ENCODE results near the gene ELAVL1. TPM values are rescaled to one million over a fixed set of nuclear protein-coding genes. Genes with fewer than 3 reads are reported as not detected.

ELAVL1 gene
- total RNA-seq (10 to 100 TPM; 44.5 to 57.9 (median 48.0) TPM), polyA plus RNA-seq (10 to 100 TPM; 22.3 to 41.6 (median 41.4) TPM)
- long read RNA-seq, donor 1, full-length matches to known transcripts = 90 of 95 reads
- long read RNA-seq, donor 1, partial matches to known transcripts = 0 of 95 reads
- long read RNA-seq, donor 1, other reads (novel, unspliced or antisense) = 5 of 95 reads
- long read RNA-seq, donor 2, full-length matches to known transcripts = 177 of 200 reads
- long read RNA-seq, donor 2, partial matches to known transcripts = 9 of 200 reads
- long read RNA-seq, donor 2, other reads (novel, unspliced or antisense) = 14 of 200 reads

DNA sequence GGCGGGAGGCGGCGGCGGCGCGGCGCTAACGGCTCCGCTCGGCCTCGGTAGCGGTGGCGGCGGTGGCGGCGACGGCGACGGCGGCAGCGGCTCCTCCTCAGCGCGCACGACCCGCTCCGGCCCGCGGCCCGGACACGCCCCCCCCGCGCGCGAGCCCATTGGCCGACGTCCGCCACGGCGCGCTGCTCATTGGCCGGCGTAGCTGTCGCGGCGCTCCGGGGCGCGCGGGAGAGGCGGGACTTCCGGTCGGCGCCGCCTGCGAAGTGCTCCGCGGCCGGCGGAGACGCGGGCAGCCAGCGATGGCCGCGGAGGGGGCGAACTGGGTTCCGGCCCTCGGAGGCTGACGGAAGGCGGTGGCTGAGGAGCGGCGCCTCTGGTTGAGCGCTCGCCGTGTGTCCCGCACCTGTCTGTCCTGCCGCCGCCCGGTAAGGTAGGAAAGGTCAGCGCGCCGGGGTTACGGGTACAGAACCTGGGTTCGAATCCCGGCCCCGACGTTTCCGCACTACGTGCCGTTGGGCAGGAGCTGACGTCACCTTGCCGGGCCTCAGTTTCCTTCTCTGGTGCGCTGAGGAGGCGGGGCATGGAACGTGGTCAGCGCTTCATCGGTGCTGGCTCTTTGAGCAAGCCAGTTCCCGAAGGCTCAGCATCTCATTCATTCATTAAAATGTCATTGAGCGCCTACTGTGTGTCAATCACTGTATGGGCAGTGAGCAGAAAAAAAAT, at the start of gene ELAVL1:
Gene ELAVL1, minus strand, starts transcription at position 108 of the 723 bp plus-strand sequence. CDS start 13,826 bp downstream, outside the sequence.
- Histone ChIP-seq H3K4me1 (peaks cover 43% of the 10 kb centered on the region), H3K4me3 (peak within 1 kb of the TSS; percentile 98), H3K9me3 (no peaks in the 10 kb centered on the region), H3K36me3 (ENCODE audit: insufficient read depth in 1 of 2, low read depth in 1 of 2) (peaks cover 3 to 5% of the 10 kb centered on the region in 2 donors), H3K27ac (peak within 1 kb of the TSS; percentile 90), H3K27me3 (ENCODE audit: insufficient read depth in 3 of 3, low read length in 2 of 3) (no peaks in the 10 kb centered on the region)
- TF ChIP-seq, protein P1, sequence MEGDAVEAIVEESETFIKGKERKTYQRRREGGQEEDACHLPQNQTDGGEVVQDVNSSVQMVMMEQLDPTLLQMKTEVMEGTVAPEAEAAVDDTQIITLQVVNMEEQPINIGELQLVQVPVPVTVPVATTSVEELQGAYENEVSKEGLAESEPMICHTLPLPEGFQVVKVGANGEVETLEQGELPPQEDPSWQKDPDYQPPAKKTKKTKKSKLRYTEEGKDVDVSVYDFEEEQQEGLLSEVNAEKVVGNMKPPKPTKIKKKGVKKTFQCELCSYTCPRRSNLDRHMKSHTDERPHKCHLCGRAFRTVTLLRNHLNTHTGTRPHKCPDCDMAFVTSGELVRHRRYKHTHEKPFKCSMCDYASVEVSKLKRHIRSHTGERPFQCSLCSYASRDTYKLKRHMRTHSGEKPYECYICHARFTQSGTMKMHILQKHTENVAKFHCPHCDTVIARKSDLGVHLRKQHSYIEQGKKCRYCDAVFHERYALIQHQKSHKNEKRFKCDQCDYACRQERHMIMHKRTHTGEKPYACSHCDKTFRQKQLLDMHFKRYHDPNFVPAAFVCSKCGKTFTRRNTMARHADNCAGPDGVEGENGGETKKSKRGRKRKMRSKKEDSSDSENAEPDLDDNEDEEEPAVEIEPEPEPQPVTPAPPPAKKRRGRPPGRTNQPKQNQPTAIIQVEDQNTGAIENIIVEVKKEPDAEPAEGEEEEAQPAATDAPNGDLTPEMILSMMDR (IDR thresholded peaks at IDR 0.05) = no peak
- ATAC-seq (peak; percentile 90 to 98 (median 96)), DNase-seq (peak; percentile 92 to 95)
- WGBS, 3 donors = 0 to 1% (median 0%) methylated on average over 38 to 98 of the region's 98 CpGs
- intact Hi-C loops (cut with DNase I) = loop anchor here in 1 of 2 donors (2.0 to 5.0 kb wide), 2 partner anchors 31 to 827 kb away; partner anchors contain the start of genes MBD3L1 and ZNF558

DNA sequence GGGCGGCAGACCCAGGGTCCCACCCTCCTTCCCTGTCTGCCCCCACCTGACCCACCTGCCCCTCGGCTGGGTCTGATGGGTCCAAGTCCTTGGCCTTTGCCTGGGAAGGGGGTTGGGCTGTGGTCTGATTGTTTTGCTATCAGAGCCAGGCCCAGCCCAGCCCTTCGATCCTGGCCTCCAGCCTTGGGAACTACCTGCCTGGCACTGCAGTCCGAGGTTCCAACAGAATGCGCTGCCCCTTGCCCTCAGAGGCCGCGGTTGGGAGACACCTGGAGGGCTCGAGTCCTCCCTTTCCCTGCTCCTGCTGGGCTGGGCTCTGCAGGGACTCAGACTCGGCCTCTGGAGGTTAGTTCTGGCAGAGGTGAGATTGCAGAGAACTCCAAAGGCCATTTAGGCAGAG, 48.7 kb upstream of the ELAVL1 start:
- Histone ChIP-seq H3K27me3 (ENCODE audit: insufficient read depth in 3 of 3, low read length in 2 of 3) (peaks cover 0 to 8% (median 6%) of the 10 kb centered on the region in 3 donors), H3K4me1 (no peaks in the 10 kb centered on the region), H3K27ac (no peak overlapping the region), H3K9me3 (no peaks in the 10 kb centered on the region), H3K36me3 (ENCODE audit: insufficient read depth in 1 of 2, low read depth in 1 of 2) (no peaks in the 10 kb centered on the region), H3K4me3 (no peak overlapping the region)
- intact Hi-C loops (cut with DNase I) = no loop called here
- no peak for DNase-seq
- TF ChIP-seq, protein P1 (IDR thresholded peaks at IDR 0.05) = no peak
- WGBS, 3 donors = 42 to 66% (median 57%) methylated on average over 9 of the region's 9 CpGs
- no peak for ATAC-seq

DNA sequence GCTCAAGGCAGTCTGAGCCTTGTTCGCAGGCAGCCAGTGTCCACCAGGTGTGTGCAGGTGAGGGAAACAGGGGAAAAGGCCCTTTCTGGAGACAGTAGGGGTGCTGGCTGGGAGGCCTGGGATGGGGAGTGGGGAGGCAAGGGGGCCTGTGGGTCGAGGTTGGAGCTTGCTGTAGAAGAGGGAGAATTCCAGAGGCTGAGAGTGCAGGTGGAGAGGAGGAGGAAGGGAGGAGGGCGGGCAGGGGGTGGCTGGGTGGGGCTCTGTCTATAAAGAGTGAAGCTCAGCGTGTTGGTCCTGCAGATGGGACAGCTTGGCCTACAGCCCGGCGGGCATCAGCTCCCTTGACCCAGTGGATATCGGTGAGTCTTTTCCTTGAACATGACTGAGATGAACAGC, 47.0 kb upstream of the ELAVL1 start, which contains the start of gene CCL25:
Gene CCL25, plus strand, starts transcription at position 297 of the 396 bp plus-strand sequence. CDS start 290 bp downstream, outside the sequence.
- TF ChIP-seq, protein P1 (IDR thresholded peaks at IDR 0.05) = no peak
- ATAC-seq (no peak), DNase-seq (no peak)
- no peaks in the 10 kb centered on the region for H3K36me3 ChIP-seq (ENCODE audit: insufficient read depth in 1 of 2, low read depth in 1 of 2)
- H3K27me3 ChIP-seq (ENCODE audit: insufficient read depth in 3 of 3, low read length in 2 of 3) = peaks cover 0 to 9% (median 6%) of the 10 kb centered on the region in 3 donors
- H3K9me3 ChIP-seq = no peaks in the 10 kb centered on the region
- intact Hi-C loops (cut with DNase I) = no loop called here
- 52 to 61% (median 58%) methylated on average over 6 to 7 of the region's 7 CpGs for WGBS, 3 donors
- H3K27ac ChIP-seq = no peak within 1 kb of the TSS
- no peak within 1 kb of the TSS for H3K4me3 ChIP-seq
- H3K4me1 ChIP-seq = no peaks in the 10 kb centered on the region

DNA sequence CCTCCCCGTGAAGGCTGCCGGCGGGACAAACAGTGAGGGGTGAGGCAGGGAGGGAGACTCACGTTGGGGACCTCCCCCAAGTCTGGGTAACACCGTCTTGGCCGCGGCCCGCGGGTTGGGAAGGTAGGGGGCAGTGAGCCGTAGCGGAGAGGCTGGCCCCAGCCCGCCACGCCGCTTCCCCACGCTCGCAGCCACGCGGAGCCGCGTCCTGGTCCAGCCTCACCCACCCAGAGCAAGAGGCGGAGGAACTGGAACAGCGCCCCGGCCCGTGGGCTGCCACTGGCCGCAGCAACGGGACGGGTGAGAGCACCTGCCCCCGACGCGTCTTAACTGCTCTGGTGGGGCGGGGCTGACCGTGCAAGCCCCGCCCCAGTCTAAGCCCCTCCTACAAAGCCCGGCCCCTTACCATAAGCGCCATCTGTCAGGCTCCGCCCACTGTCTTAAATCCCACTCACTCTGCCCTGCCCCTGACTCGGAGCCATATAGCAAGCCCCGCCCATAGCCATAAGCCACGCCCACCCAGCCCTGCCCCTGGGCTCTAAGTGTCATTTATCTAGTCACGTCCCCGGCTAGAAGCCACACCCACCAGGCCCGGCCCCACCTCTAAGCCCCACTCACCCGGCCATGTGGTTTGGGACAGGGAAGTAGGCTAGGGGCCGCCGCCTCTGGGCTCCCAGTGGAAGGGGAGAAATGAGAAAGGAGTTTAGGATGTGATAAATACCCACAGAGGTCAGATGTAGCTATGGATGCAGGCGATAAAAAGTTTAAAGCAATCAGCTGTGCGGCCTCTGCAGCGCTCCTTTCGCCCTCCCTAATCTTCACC, 45.0 kb upstream of the ELAVL1 start:
- Histone ChIP-seq H3K27me3 (ENCODE audit: insufficient read depth in 3 of 3, low read length in 2 of 3) (peaks cover 0 to 9% (median 6%) of the 10 kb centered on the region in 3 donors), H3K4me1 (no peaks in the 10 kb centered on the region), H3K9me3 (no peaks in the 10 kb centered on the region), H3K4me3 (peak overlapping the region; percentile 33), H3K36me3 (ENCODE audit: insufficient read depth in 1 of 2, low read depth in 1 of 2) (no peaks in the 10 kb centered on the region), H3K27ac (no peak overlapping the region)
- intact Hi-C loops (cut with DNase I) = no loop called here
- WGBS, 3 donors = 9 to 10% (median 10%) methylated on average over 43 to 49 of the region's 49 CpGs
- peak; percentile 61 to 79 (median 78) for ATAC-seq
- peak; percentile 77 to 86 for DNase-seq
- TF ChIP-seq, protein P1 (IDR thresholded peaks at IDR 0.05) = no peak
